ENCODE results near the gene HTD2.
"Not testable (repeated sequence)": the region's sequence is repeated elsewhere in the genome, so short reads cannot be mapped to it uniquely, and the experiment has no call there.

Gene HTD2

DNA sequence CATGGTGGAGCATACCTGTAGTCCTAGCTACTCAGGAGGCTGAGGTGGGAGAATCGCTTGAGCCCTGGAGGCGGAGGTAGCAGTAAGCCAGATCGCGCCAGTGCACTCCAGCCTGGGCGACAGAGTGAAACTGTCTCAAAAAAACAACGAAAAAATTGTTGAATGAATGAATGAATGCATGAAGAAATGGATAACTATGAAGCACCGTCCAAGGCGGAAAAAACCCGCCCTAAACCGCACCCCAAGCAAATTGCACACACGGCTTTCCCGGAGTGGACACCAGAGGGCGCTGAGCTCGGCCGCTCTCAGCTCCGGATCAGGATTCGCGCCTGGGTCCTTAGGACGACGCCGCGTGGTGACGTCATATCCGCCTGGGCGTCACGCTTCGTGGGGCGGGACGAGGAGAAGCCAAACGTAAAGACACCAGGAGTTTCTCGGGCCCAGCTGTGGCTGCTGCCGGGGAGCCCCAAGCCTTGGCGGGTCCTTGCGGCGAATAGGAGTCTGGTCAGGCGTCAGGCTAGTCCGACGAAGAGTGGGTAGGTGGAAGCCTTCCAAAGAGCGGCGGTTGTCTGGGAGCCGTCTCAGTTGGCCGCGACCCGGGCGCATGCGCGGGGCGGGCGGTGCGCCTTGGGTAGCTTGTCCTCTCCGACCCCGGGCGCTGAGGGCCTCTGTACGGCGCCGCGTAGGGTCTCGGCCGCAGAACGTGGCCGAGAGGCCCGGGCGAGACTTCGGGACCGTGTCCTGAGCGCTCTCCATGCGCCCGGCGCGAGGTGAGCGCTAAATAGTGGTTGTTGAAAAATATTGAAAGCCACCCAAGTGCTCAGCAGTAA, at the start of gene HTD2, which contains the start of gene RPP14:
HTD2 (plus strand) TSS at position 639 of the 830 bp plus-strand sequence. CDS start 11,094 bp downstream, outside the sequence.
RPP14 (plus strand) TSS at position 364 of the 830 bp plus-strand sequence. CDS start 4,085 bp downstream, outside the sequence.
- peak; percentile 99 to 100 (median 100) for DNase-seq

DNA sequence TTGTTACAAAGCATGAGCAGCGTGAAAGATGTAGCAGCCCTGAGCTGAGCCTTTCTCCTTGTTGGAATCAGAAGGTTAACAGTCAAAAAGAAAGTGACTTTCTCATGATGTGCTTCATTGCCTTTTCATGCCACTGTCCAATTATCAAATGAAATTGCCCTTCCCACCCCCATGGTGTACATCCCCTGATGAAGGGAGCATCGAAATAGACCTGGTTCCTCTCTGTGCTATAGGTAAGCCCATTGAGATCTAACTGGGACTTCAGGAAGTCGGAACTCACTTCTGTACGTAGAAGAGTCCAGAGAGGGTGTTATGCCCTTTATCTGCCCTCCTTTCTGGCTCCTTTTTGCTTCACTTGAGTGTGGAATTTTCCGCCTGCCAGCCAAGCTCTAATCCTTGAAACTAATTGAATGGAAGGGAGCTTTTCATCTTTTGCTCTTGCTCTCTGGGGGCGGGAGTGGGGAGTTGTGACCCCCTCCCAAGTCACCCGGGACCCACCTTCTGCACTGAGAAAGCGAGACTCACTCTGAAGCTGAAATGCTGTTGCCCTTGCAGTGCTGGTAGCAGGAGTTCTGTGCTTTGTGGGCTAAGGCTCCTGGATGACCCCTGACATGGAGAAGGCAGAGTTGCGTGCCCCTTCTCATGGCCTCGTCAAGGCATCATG, 47.8 kb upstream of the HTD2 start:
- DNase-seq, result no peak

- peak; percentile 75 to 91 (median 85) for DNase-seq
Measured at GRCh38 chr3:58260261-58260731, 46.0 kb upstream of the HTD2 start.

DNA sequence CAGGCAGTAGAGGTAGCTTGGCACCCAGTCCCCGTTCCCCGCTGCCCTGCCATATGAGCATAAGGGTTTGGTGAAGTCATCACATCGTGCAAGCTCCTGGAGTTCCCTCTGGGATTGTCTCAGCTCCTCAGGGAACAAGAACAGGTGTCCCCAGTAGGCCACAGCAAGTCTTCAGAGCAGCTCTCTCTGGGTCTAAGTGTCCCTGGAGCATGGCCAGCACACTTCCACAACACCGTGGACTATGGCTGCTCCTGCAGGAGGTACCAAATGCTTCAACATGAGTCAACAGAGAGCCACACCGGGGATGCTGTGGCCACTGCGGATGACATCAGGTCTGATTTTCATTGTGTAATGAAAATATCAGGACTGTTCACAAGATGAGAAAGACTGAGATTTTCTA, 45.6 kb upstream of the HTD2 start:
- DNase-seq, result peak; percentile 18 to 41 (median 30)

GRCh38 chr3:58261954-58262666, 44.2 kb upstream of the HTD2 start:
- no peak for DNase-seq

GRCh38 chr3:58266577-58266976, 39.7 kb upstream of the HTD2 start:
- DNase-seq, result no peak

- DNase-seq, result peak; percentile 24 to 59 (median 56)
Measured at GRCh38 chr3:58267543-58267942, 38.8 kb upstream of the HTD2 start.

DNA sequence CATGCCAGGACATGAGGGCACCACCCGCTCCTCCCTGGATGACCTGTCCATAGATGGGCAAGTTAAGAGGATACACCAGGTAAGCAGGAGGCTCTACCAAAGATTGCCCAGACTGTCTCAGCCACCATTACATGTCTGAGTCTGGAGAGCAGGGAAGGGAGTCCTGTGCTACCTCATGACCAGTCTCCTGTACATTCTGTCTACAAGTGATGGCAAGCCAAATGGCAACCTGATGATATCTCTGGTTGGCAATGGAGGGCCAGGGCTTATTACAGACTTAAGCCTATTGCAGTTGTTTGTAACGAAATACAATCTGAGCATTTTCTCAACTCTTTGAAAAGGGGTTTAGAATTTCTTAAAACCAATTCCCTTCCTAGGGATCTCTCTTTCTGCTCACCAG, 37.0 kb upstream of the HTD2 start:
- no peak for DNase-seq

- no peak for DNase-seq
Measured at GRCh38 chr3:58270485-58270884, 35.8 kb upstream of the HTD2 start.

DNA sequence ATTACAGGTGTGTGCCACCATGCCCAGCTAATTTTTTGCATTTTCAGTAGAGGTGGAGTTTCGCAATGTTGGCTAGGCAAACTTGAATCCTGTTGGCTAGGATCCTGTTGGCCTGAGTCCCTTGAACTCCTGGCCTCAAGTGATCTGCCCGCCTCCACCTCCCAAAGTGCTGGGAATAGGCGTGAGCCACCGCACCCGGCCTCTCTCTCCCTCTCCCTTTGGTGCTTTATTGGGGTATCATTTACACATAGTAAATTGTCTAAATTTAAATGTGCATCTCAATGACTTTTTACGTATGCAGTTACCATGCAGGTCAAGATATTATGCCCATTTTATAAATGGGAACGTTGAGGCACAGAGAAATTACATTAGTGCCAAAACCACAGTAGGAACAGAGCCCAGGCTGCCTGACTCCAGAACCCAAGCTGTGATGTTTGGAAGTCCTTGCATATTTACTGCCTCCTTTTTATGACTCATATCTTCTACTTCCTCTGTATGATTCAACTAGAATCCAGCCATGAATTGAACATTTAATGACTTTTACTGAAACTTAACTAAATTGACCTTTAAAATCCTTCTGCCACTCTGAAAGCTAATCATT, 34.3 kb upstream of the HTD2 start:
- peak; percentile 62 to 84 (median 81) for DNase-seq

GRCh38 chr3:58272891-58273290, 33.4 kb upstream of the HTD2 start:
- DNase-seq, result no peak

DNA sequence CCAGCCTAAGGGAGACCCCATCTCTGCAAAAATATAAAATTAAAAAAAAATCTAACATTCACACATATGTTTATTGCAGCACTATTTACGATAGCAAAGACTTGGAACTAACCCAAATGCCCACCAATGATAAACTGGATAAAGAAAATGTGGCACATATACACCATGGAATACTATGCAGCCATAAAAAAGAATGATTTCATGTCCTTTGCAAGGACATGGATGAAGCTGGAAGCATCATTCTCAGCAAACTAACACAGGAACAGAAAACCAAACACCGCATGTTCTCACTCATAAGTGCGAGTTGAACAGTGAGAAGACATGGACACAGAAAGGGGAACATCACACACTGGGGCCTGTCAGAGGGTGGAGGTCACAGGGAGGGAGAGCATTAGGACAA, 33.0 kb upstream of the HTD2 start:
- not testable (repeated sequence) for DNase-seq

DNA sequence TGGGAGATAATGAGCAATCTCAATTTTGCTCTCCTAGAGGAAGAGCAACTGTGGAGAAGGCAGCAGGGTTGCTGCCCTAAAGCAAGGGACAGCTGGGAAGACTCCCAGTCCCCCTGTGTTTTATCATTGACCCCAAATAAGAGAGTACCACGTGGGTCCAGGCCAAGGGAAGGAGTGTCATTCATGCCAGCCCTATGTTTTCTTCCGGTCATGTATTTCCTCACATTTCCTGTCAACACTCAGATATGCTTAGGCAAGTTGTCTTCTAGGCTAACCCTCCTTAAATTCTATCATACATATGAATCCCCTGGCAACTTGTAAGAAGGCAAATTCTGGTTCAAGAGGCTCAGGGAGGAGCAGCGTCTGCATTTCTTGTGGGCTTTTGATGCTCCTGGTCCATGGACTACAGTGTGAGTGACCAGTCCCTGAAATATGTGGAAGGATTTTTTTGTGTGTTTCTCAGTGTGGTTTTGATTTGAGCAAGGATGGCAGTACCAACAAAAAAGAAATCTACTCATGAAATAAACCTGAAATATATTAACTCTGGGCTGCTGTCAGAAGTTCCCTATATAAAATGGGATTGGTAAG, 32.2 kb upstream of the HTD2 start:
- no peak for DNase-seq

GRCh38 chr3:58281069-58281468, 25.3 kb upstream of the HTD2 start:
- no peak for DNase-seq

GRCh38 chr3:58285334-58285733, 21.0 kb upstream of the HTD2 start:
- no peak for DNase-seq

DNA sequence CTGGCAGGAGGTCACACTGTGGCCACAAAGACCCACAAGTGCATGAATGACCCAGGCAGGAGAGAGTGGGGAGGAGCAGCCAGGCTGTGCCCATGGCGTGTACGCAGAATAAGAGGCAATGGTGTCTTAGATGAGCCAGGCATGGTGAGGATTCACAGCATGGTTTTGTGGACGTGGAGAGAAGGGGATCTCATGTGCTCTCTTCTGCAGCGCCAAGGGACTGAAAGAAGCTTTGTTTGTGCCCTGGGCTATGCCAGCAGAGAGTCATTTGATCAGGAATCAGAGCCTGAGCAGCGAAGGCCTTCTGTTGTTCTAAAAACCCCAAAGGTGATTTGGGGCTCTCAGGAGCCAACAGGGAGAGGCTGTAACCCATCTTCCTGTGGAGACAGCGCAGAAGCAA, 19.0 kb upstream of the HTD2 start:
- DNase-seq, result no peak

DNA sequence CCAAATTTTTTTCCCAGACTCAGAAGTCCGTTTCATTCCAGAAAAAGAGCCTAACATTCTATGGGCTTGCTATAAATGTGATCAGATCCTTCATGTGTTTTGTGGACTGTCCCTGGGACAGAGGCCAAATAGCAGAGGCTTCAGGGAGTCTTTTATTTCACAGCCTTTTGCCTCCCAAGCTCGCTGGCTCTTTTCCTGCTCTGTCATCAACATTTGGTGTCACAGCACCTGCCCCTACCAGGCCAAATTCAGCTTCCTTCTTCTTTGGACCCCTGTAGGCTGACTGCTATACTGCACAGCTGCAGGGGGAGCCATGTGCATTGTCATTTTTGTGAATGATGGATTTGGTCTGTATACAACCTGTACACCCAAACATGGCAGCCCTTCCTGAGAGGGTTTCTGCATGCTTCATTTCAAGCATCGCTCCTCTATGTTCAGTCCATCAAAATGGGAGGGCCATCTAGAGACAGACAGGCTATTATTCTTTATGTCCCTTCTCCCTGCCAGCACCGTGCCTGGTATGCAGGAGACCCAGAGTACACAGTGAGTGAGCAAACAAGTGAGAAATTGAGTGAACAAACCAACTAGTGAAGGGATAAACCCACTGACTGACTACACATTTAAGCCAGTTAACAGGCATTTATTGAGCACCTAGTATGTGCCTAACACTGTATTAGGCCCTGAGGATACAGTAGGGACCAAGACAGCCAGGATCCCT, 18.1 kb upstream of the HTD2 start:
- DNase-seq, result no peak

DNA sequence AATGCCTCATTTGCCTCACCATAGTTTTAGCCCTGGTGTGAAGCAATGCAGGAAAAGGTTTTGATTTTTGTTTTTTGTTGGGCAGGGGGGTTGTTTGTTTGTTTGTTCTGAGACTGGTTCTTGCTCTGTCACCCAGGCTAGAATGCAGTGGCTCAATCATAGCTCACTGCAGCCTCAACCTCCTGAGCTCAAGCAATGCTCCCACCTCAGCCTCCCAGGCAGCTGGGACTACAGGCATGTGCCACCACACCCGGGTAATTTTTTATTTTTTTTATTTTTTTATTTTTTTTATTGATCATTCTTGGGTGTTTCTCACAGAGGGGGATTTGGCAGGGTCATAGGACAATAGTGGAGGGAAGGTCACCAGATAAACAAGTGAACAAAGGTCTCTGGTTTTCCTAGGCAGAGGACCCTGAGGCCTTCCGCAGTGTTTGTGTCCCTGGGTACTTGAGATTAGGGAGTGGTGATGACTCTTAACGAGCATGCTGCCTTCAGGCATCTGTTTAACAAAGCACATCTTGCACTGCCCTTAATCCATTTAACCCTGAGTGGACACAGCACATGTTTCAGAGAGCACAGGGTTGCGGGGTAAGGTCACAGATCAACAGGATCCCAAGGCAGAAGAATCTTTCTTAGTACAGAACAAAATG, 17.2 kb upstream of the HTD2 start:
- not testable (repeated sequence) for DNase-seq

DNA sequence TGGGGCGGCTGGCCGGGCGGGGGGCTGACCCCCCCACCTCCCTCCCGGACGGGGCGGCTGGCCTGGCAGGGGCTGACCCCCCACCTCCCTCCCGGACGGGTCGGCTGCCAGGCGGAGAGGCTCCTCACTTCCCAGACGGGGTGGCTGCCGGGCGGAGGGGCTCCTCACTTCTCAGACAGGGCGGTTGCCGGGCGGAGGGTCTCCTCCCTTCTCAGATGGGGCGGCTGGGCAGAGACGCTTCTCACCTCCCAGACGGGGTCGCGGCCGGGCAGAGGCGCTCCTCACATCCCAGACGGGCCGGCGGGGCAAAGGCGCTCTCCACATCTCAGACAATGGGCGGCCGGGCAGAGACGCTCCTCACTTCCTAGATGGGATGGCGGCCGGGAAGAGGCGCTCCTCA, 15.9 kb upstream of the HTD2 start:
- DNase-seq, result not testable (repeated sequence)

- DNase-seq, result no peak
Measured at GRCh38 chr3:58291671-58292338, 14.5 kb upstream of the HTD2 start.

GRCh38 chr3:58292866-58293265, 13.5 kb upstream of the HTD2 start:
- DNase-seq, result no peak

All from suppressor macrophage treated with lipopolysaccharide for 1 hour (primary cell).